H54 (cell line): ENCODE data around the gene TMEM63A.

Source experiments
- DNase-seq: peaks from one replicate; pipeline ENCODE4 v3.0.0; 2011; ENCODE audit warnings: low spot score, mixed read lengths; ENCODE audit not compliant: insufficient read length
- FAIRE-seq: peaks from 3 replicates; lab custom pipeline; 2011; peaks lifted over from hg19 to GRCh38; lab: Jason Lieb, UNC
- POLR2A ChIP-seq: IDR thresholded peaks from 2 replicates; pipeline ENCODE4 v1.6.1; 2011; ENCODE audit warnings: low read depth, mild to moderate bottlenecking, low read length

Gene TMEM63A

DNA sequence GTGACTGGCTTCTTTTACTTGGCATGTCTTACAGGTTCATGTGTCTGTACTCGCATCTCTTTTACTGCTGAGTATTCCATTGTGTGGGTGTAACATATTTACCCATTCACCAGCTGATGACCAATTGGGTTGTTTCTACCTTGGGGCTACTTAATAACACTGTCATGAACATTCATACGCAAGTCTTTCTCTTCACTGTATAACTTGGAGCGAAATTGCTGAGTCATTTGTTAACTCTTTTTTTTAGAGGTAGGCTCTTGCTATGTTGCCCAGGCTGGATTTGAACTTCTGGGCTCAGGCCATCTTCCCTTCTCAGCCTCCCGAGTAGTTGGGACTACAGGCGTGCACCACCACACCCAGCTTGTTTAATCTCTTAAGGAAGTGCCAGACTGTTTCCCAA is 35.4 kb upstream of the TMEM63A start:
- no peak for FAIRE-seq
- no peak for TF ChIP-seq POLR2A
- DNase-seq = no peak

DNA sequence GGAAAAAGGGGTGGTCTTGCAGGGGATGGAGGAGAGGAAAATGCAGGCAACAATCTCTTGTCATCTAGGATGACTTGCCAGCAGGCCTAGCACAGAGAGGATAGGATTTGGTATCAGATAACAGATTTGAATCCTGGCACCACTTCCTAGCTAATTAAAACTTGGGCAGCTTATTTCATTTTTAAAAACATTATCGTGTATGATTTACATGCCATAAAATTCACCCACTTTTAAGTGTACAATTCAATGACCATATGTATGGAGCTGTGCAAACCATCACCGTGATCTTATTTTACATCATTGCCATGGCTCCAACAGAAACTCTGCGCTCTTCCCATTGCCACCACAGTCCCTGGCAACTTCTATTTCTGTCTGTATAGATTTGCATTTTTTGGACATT is 34.9 kb upstream of the TMEM63A start:
- no peak for FAIRE-seq
- no peak for TF ChIP-seq POLR2A
- no peak for DNase-seq

GRCh38 chr1:225915538-225915991 is 33.4 kb upstream of the TMEM63A start:
- FAIRE-seq (no peak), DNase-seq (no peak)
- no peak for TF ChIP-seq POLR2A

GRCh38 chr1:225914947-225915346 is 32.8 kb upstream of the TMEM63A start:
- FAIRE-seq (no peak), DNase-seq (no peak)
- no peak for TF ChIP-seq POLR2A

DNA sequence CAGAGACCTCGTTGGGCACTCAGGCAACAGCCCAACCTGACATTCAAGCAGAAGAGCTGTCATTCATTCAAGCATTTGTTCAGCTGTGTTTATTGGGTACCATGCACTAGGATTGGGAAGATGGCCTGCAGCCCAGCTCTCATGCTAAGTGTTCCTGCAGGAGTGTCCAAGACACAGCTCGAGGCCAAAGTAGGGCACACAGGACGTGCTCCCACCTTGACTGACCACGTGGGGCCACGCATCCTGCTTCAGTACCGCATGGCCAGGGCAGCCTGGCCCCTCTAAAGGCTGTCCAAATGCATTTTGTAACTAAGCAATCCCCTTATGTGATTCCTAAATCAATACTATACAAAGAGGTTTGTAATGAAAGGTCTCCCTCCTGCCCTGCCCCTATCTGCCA is 32.2 kb upstream of the TMEM63A start:
- no peak for DNase-seq
- TF ChIP-seq POLR2A = no peak
- FAIRE-seq = no peak

DNA sequence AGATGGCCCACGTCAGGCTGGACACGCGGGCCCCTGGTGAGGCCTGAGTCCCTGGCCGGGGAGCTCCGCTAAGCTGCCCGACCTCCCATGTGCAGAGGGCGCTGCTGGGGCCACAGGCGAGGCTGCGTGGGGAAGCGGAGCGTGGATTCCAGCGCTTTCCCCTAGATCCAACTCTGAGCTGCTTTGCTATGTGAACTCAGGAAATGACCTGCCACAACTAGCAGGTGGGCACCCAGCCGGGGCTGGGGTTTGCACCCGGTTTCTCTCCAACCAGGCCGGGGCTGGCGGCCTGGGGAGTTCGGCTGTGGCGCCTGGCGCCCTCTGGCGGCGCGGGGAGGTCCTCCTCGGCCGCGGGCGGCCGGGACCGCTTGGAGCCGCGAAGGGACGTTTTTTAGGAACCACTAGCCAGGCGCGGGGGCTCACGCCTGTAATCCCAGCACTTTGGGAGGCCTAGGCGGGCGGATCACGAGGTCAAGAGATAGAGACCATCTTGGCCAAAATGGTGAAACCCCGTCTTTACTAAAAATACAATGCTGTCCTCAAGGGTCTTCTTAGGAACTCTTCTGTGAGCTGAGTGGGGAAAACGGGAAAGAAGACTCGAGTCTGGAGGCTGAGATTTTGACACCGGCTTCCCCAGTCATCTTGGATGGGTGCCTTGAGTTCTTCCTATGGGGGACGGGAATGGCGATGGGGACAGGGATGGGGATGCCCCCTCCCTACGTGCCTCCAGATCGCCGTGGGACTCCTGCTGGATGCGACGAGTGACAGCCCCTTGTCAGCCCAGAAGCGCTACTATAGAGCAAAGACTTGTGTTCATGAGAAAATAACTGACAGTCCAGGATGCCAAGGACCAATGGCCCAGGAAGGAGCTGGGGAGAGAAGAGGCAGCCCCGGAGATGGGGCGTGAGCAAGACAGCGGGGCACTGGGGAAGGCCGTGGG is 29.3 kb upstream of the TMEM63A start:
- TF ChIP-seq POLR2A = no peak
- FAIRE-seq = no peak
- no peak for DNase-seq

- no peak for TF ChIP-seq POLR2A
- DNase-seq (no peak), FAIRE-seq (no peak)
Measured at GRCh38 chr1:225909477-225909876, 27.3 kb upstream of the TMEM63A start.

- FAIRE-seq = no peak
- DNase-seq = no peak
- no peak for TF ChIP-seq POLR2A
Measured at GRCh38 chr1:225908773-225909172, 26.6 kb upstream of the TMEM63A start.

DNA sequence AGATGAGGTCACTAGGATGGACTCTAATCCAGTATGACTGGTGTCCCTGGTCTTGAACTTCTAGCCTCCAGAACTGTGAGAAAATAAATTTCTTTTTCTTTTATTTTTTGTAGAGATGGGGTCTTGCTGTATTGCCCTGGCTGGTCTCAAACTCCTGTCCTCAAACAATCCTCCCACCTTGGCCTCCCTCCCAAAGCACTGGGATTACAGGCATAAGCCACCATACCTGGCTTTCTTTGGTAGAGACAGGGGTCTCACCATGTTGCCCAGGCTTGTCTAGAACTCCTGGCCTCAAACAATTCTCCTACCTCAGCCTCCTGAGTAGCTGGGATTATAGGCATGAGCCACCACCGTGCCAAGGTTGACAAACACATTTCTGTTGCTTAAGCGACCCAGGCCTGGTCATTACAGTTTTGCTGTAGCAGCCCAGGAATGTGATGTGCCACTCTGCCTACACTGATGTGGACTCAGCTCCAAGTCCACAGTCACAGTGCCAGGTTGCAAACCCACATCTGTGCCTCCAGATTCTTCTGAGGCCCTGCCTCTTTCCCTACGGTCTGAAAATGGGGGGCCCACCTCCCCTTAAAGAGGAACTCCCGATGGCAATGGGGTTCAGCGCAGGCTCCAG is 25.9 kb upstream of the TMEM63A start:
- no peak for FAIRE-seq
- no peak for TF ChIP-seq POLR2A
- no peak for DNase-seq

DNA sequence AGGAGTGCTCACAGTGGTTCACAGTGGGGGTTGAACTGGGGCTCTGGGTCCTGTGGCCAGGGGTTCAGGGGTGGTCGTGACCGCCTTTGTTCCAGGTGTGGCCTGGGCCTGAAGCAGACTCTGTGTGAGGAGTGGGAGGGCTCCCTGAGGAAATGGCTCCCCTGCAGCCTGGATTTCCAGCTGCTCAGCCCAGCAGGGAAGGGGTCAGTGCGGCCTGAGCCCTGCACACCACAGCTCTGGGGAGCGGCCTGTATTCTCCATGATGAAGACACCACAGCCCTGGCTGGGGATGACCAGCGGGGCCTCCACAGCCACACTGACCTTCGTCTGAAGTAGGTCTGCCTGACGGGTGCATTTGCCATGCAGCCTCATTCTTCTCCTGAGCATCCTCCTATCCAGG is 25.2 kb upstream of the TMEM63A start:
- FAIRE-seq (no peak), DNase-seq (no peak)
- no peak for TF ChIP-seq POLR2A

DNA sequence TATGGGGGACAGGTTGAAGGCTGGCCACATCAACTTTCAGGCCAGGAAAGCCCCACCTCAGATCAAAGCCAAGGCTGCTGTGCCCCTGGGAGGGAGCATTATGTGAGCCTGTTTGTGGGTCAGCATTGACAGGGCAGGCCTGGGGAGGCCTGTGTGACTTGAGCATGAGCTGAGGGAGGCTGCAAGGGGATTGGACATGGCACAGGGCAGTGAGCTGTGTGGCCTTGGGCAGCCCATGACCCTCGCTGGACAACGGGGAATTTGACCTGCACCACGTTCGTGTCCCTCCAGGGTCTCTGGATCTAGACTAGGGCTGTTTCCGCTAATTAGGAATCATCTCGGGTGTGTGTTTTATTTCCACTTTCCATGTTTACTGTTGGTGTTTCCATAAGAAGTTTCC is 24.3 kb upstream of the TMEM63A start:
- DNase-seq (no peak), FAIRE-seq (no peak)
- TF ChIP-seq POLR2A = no peak

GRCh38 chr1:225903623-225904022 is 21.4 kb upstream of the TMEM63A start:
- DNase-seq (no peak), FAIRE-seq (no peak)
- no peak for TF ChIP-seq POLR2A

DNA sequence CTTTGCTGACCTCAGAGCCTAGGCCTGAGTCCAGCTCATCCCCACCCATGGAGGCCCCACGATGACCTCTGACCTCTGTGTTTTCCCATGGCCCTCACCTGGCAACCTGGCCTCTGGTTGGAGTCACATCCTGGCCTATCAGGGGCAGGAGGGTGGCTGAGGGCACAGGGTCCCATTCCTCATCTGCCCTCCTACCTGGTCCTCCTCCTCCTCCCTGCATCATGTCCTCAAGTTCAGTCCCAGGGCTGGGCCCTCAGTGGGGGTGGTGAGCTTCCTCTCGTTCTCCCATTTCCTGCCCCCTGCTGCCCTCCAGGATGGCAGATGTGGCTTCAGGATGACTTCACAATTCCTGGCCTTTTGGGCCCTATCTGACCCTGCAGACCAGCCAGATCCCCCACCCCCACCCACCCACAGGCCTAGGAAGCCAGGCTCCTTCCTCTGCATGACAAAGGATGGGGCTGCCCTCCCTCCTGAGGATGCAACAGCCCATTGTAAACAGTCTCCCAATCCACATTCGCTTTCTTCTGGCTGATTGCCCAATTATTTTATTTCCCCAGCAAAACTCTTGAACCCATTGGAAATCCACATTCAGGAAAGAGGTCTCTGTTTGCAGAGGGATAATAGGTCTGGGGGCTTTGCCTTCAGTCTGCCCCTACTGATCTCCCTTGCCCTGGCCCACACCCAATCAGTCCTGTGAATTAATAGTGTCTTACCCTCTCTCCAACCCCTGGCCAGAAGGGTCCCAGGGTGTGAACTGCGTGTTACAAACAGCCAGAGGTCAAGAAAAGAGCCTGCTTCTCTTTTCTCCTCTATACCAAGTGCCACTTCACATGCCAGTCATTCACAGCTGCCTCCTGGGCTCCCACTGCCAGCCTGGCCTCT is 17.1 kb upstream of the TMEM63A start:
- TF ChIP-seq POLR2A = no peak
- DNase-seq (no peak), FAIRE-seq (no peak)

GRCh38 chr1:225897595-225898514 is 15.7 kb upstream of the TMEM63A start:
- TF ChIP-seq POLR2A = no peak
- FAIRE-seq = no peak
- DNase-seq = no peak
